ENCODE measurements around the gene NTM. TPM values are rescaled to one million over a fixed set of nuclear protein-coding genes. Genes with fewer than 3 reads are reported as not detected.

The NTM gene
- total and polyA plus RNA-seq, 2 donors (not counting 3 experiments of a cell fraction or from before 2014, with no cell fraction given): 1.00 to 1.1 TPM

DNA sequence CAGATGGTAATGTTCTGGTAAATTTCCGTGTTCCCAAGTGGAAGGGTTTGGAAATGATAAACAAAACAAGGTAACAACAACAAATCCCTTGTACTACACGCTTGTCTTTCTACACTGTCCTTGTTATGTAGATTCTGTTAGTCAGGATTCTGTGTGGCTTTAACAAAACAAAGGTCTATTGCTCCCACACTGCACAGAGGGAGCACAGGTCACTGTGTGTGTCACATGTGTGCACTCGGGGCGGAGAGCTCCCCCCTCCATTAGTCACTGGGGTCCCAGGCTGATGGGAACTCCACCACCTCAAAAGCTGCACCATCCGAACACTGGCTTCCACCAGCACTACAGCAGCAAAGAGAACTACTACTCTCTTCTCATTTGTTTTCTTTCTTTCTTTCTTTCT lies 227.9 kb downstream of the NTM start:
- H4K20me1 ChIP-seq (replicated peaks; ENCODE audit: control insufficient read depth, extremely low read depth, insufficient read depth, low read length): no peaks in the 10 kb centered on the region
- TF ChIP-seq POLR2AphosphoS5 (IDR thresholded peaks at IDR 0.05; ENCODE audit: insufficient read depth, low read depth, low read length) (no peak), EZH2 (IDR thresholded peaks at IDR 0.05; ENCODE audit: borderline replicate concordance, low read depth, low read length, severe bottlenecking) (no peak), GATA2 (IDR thresholded peaks at IDR 0.05; ENCODE audit: insufficient read depth, insufficient read length, low read depth, low read length) (no peak), FOS (IDR thresholded peaks at IDR 0.05; ENCODE audit: borderline replicate concordance, insufficient read depth, low read length) (no peak), MYC (IDR thresholded peaks at IDR 0.05; ENCODE audit: low read depth, low read length) (no peak), JUN (IDR thresholded peaks at IDR 0.05; ENCODE audit: borderline replicate concordance, insufficient read depth, insufficient read length, low read depth) (no peak), POLR2A (IDR thresholded peaks at IDR 0.05; ENCODE audit: low read depth, low read length) (no peak)
- TF ChIP-seq, protein P1, sequence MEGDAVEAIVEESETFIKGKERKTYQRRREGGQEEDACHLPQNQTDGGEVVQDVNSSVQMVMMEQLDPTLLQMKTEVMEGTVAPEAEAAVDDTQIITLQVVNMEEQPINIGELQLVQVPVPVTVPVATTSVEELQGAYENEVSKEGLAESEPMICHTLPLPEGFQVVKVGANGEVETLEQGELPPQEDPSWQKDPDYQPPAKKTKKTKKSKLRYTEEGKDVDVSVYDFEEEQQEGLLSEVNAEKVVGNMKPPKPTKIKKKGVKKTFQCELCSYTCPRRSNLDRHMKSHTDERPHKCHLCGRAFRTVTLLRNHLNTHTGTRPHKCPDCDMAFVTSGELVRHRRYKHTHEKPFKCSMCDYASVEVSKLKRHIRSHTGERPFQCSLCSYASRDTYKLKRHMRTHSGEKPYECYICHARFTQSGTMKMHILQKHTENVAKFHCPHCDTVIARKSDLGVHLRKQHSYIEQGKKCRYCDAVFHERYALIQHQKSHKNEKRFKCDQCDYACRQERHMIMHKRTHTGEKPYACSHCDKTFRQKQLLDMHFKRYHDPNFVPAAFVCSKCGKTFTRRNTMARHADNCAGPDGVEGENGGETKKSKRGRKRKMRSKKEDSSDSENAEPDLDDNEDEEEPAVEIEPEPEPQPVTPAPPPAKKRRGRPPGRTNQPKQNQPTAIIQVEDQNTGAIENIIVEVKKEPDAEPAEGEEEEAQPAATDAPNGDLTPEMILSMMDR (IDR thresholded peaks at IDR 0.05; ENCODE audit: extremely low read depth in 1 of 2, insufficient read depth in 1 of 2, low read depth in 1 of 2, low read length in 2 of 2): no peak
- TF ChIP-seq, protein P2, sequence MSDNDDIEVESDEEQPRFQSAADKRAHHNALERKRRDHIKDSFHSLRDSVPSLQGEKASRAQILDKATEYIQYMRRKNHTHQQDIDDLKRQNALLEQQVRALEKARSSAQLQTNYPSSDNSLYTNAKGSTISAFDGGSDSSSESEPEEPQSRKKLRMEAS (IDR thresholded peaks at IDR 0.05; ENCODE audit: insufficient read depth, insufficient read length): no peak
- H3K4me2 ChIP-seq (ENCODE audit: insufficient read depth, low read length): no peak overlapping the region
- no peaks in the 10 kb centered on the region for H3K9me1 ChIP-seq (replicated peaks; ENCODE audit: control insufficient read depth, extremely low read depth, insufficient read depth, low read length)
- H3K27ac ChIP-seq (ENCODE audit: insufficient read depth, low read depth, low read length): no peak overlapping the region
- H2AFZ ChIP-seq (ENCODE audit: low read depth, low read length): no peak overlapping the region
- no peaks in the 10 kb centered on the region for H3K27me3 ChIP-seq (ENCODE audit: control insufficient read depth in 2 of 2, insufficient read depth in 2 of 2, low read length in 2 of 2)
- DNase-seq (ENCODE audit: low read depth, low spot score): no peak
- no peak overlapping the region for H3K4me3 ChIP-seq (replicated peaks in 1 of 3; ENCODE audit: insufficient read depth in 1 of 3, low read depth in 1 of 3, low read length in 3 of 3)
- no TSS peak for BruUV-seq (replicated peaks)
- no peaks in the 10 kb centered on the region for H3K4me1 ChIP-seq (ENCODE audit: control insufficient read depth, extremely low read depth, insufficient read depth, low read length)
- POLR2A ChIA-PET: no interaction called here
- no peak for FAIRE-seq
- H3K79me2 ChIP-seq (ENCODE audit: control insufficient read depth, insufficient read depth, low read length): no peaks in the 10 kb centered on the region
- no peak overlapping the region for H3K9ac ChIP-seq (replicated peaks; ENCODE audit: extremely low read depth, insufficient read depth, low read length)
- dilution Hi-C loops (cut with MboI; ENCODE audit: extremely low pct_ligation_motif_present, low sequenced_read_pairs): no loop called here
- intact Hi-C loops (cut with micrococcal nuclease): no loop called here
- CTCF ChIA-PET: no interaction called here
- H3K9me3 ChIP-seq (replicated peaks; ENCODE audit: control insufficient read depth, insufficient read depth, low read length): no peaks in the 10 kb centered on the region
- no peaks in the 10 kb centered on the region for H3K36me3 ChIP-seq (ENCODE audit: control insufficient read depth in 2 of 2, extremely low read depth in 1 of 2, insufficient read depth in 2 of 2, low read length in 2 of 2)

Measured in endothelial cell of umbilical vein (primary cell).